T-helper 1 cell treated with Interleukin-12 subunit alpha and Interleukin-12 subunit beta and Interleukin-4 antibody, amounts not matched to agents 30 ng/mL and 1 ng/mL, for 36 hours (primary cell): ENCODE data around the gene PHF1. TPM values are rescaled to one million over a fixed set of nuclear protein-coding genes. Genes with fewer than 3 reads are reported as not detected.
"Not testable (repeated sequence)": the region's sequence is repeated elsewhere in the genome, so short reads cannot be mapped to it uniquely, and the experiment has no call there.

Experiments
- intact Hi-C: fragments of 100-400 bp; cut with micrococcal nuclease; formaldehyde crosslinking; loops from one replicate; pipeline ENCODE4 v1.15.1; 2024
- total RNA-seq: library from RNA; stranded (reverse); gene quantifications from 2 replicates; pipeline ENCODE4 v1.2.3, GENCODE V29; 2022

The PHF1 gene
- total RNA-seq, result 37.1 and 38.5 TPM in 2 replicates

GRCh38 chr6:33410711-33411631 is at the start of gene PHF1:
Gene PHF1, plus strand, starts transcription at chr6:33411014. Its CDS starts 1,250 bp downstream, at chr6:33412264.
- intact Hi-C loops, result loop anchor here (1.0 to 10.0 kb wide), 16 partner anchors 7 to 1746 kb away; partner anchors contain the start of genes AGPAT1, C6orf47, CSNK2B and CUTA

DNA sequence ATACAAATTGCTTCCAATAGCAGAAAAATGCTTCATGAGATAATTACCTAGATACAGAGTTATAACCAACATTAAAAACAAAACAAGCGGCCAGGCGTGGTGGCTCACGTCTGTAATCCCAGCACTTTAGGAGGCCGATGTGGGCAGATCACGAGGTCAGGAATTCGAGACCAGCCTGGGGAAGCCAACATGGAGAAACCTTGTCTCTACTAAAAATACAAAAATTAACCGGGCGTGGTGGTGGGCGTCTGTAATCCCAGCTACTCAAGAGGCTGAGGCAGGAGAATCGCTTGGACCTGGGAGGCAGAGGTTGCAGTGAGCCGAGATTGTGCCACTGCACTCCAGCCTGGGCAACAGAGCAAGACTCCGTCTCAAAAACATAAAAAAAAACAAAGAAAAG is 47.3 kb upstream of the PHF1 start:
- intact Hi-C loops, result not testable (repeated sequence)

- intact Hi-C loops, result not testable (repeated sequence)
Measured at GRCh38 chr6:33364475-33365205, 46.2 kb upstream of the PHF1 start.

- intact Hi-C loops, result not testable (repeated sequence)
Measured at GRCh38 chr6:33365206-33365971, 45.4 kb upstream of the PHF1 start.

- intact Hi-C loops, result no loop called here
Measured at GRCh38 chr6:33367009-33367714, 43.7 kb upstream of the PHF1 start.

DNA sequence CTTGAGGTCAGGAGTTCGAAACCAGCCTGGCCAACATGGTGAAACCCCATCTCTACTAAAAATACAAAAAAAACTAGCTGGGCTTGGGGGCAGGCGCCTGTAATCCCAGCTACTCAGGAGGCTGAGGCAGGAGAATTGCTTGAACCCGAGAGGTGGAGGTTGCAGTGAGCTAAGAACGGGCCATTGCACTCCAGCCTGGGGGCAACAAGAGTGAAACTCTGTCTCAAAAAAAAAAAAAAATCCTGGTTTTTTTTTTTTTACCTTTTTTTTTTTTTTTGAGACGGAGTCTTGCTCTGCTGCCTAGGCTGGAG is 43.1 kb upstream of the PHF1 start:
- intact Hi-C loops, result not testable (repeated sequence)

DNA sequence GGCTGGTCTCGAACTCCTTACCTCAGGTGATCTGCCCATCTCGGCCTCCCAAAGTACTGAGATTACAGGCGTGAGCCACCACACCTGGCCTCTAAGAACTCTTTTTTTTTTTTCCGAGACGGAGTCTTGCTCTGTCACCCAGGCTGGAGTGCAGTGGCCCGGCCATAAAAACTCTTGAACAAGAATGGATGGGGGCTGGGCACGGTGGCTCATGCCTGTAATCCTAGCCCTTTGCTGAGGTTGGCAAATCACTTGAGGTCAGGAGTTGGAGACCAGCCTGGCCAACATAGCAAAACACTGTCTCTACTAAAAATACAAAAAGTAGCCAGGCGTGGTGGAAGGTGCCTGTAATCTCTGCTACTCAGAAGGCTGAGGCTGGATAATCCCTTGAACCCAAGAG is 38.9 kb upstream of the PHF1 start:
- intact Hi-C loops, result not testable (repeated sequence)

GRCh38 chr6:33372526-33373123 is 38.2 kb upstream of the PHF1 start:
- intact Hi-C loops, result no loop called here

GRCh38 chr6:33373960-33374910 is 36.6 kb upstream of the PHF1 start:
- intact Hi-C loops, result no loop called here

GRCh38 chr6:33375143-33375671 is 35.6 kb upstream of the PHF1 start:
- intact Hi-C loops, result no loop called here

- intact Hi-C loops, result no loop called here
Measured at GRCh38 chr6:33377171-33377570, 33.6 kb upstream of the PHF1 start.

- intact Hi-C loops, result not testable (repeated sequence)
Measured at GRCh38 chr6:33379184-33379583, 31.6 kb upstream of the PHF1 start.

DNA sequence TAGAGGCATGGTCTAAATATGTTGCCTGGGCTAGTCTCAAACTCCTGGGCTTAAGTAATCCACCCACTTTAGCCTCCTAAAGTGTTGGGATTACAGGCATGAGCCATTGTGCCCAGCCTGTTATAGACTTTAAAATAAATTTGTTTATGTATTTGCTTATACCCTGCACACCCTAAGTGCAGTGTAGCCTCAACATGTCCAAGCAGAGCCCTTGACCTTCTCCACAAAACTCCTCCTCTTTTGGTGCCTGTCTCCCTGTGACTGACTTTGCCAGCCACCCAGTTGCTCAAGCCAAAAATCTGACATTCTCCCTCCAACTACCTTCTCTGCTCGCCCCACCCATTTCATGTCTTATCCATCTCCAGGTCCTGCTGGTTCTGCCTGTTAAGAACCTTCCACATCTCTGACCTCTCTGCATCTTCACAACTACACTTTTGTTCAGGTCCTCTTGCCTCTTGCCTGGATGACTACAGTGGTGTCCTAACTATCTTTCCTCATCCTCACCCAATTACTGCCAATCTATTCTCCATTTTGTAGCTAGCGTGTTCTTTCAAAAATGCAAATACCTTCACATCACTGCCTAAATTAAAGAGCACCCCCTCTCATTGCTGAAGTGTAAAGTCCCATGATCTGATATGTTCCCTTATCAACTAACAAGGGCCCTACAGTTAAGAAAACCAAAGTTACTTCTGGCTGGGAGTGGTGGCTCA is 30.4 kb upstream of the PHF1 start:
- intact Hi-C loops, result no loop called here

DNA sequence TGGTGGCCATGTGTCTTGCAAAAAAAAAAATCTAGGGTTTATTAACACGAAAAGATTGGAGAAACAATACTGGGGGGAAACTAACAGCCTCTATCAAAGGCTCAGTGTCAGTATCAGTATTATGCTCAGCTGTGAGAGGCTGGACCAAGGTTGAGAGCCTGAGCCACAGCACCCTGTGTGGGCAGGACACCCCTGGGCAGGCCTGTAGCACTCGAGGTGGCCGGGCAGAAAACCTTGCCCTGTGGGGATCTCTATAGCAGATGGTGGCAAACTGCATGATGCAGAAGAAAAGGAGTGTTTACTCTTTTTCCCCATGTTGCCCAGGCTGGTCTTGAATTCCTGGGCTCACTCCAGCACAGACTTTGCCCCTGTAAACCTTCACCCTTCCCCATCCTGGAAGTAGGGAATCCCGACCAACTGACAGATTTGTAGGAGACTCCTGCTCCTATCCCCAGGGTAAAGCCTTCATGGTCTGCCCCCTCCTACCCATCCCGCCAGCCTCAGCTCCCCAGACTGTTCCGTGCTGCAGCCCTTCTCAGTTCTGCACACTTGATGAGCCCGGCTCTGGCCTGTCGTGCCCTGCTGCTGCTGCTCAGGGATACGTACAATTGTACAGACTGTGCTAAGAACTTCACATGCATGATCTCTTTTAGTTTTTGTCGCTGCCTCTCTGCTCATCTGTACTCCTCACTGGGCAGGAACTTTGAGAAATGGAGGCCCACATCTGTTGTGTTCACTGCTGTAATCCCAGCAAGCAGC is 27.2 kb upstream of the PHF1 start:
- intact Hi-C loops, result no loop called here

GRCh38 chr6:33384581-33385020 is 26.2 kb upstream of the PHF1 start:
- intact Hi-C loops, result no loop called here

GRCh38 chr6:33390173-33390572 is 20.6 kb upstream of the PHF1 start:
- intact Hi-C loops, result loop anchor here (2.0 to 5.0 kb wide), 2 partner anchors 311 to 538 kb away; partner anchors contain the start of genes PSMB9 and TAP1

DNA sequence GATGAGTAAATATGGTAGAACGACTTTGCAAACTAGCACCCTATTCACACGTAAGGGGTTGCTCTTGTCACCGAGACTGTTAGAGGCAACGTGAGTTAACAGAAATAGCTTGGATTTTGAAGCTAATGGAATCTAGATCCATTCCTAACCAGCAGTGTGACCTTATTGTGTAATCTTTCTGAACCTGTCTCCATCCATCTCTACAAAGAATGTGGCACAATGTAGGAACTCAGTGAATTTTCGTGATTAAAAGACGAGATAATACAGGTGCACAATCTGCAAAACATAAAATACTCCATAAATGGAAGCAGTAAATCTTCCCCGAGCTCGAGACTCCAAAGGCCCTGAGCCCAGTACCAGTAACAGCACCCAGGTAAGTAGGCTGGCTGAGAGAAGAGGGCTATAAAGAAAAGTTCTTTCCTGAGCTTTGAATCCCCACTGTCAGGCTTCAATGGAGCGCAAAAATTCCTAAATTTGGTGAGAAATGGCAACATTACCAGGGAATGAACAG is 20.0 kb upstream of the PHF1 start:
- intact Hi-C loops, result loop anchor here (1.0 to 5.0 kb wide), 19 partner anchors 19 to 539 kb away; partner anchors contain the start of genes BAK1, CUTA, HSD17B8 and ITPR3
